Measurements from ENCODE around the gene LRRC14B.
"Not testable (repeated sequence)": the region's sequence is repeated elsewhere in the genome, so short reads cannot be mapped to it uniquely, and the experiment has no call there.

LRRC14B gene

GRCh38 chr5:194102-194501, 2.8 kb downstream of the LRRC14B start:
- no peak for DNase-seq

- no peak for DNase-seq
Observed at GRCh38 chr5:194603-195209, 3.4 kb downstream of the LRRC14B start.

- DNase-seq, result no peak
Observed at GRCh38 chr5:195401-196160, 4.3 kb downstream of the LRRC14B start.

GRCh38 chr5:196350-196749, 5.1 kb downstream of the LRRC14B start:
- no peak for DNase-seq

GRCh38 chr5:197031-197430, 5.7 kb downstream of the LRRC14B start:
- DNase-seq, result not testable (repeated sequence)

GRCh38 chr5:197892-198489, 6.7 kb downstream of the LRRC14B start:
- no peak for DNase-seq

- no peak for DNase-seq
Observed at GRCh38 chr5:198516-199196, 7.4 kb downstream of the LRRC14B start.

GRCh38 chr5:199197-199949, 8.1 kb downstream of the LRRC14B start:
- peak in 1 of 2 experiments; percentile 41 for DNase-seq

- no peak for DNase-seq
Observed at GRCh38 chr5:199950-200645, 8.8 kb downstream of the LRRC14B start.

- DNase-seq, result no peak
Observed at GRCh38 chr5:200985-201384, 9.7 kb downstream of the LRRC14B start.

GRCh38 chr5:201672-202071, 10.4 kb downstream of the LRRC14B start:
- no peak for DNase-seq

- DNase-seq, result no peak
Observed at GRCh38 chr5:203246-203930, 12.1 kb downstream of the LRRC14B start.

- no peak for DNase-seq
Observed at GRCh38 chr5:204001-204400, 12.7 kb downstream of the LRRC14B start.

- no peak for DNase-seq
Observed at GRCh38 chr5:204462-204861, 13.2 kb downstream of the LRRC14B start.

- no peak for DNase-seq
Observed at GRCh38 chr5:204966-205670, 13.8 kb downstream of the LRRC14B start.

GRCh38 chr5:206406-206805, 15.1 kb downstream of the LRRC14B start:
- no peak for DNase-seq

- no peak for DNase-seq
Observed at GRCh38 chr5:206927-207536, 15.7 kb downstream of the LRRC14B start.

- peak in 1 of 2 experiments; percentile 31 for DNase-seq
Observed at GRCh38 chr5:207599-207998, 16.3 kb downstream of the LRRC14B start.

- no peak for DNase-seq
Observed at GRCh38 chr5:208449-209114, 17.3 kb downstream of the LRRC14B start.
